Fibroblast of lung (primary cell): ENCODE data around the gene C12orf43.

Source experiments
- EZH2 ChIP-seq: IDR thresholded peaks from 2 replicates; pipeline ENCODE4 v1.5.1; 2012; ENCODE audit warnings: low read length, control low read depth, mild to moderate bottlenecking; ENCODE audit errors: missing control alignments
- TF ChIP-seq, protein P1 (sequence below), 2 donors: IDR thresholded peaks in 1 of 2; conservative IDR thresholded peaks in 1 of 2; 1 replicate in 1 of 2; 2 replicates in 1 of 2; pipeline ENCODE4 v1.5.1; 2011 to 2012; ENCODE audit warnings: low read length in 2 of 2, control low read depth in 1 of 2, inconsistent platforms in 1 of 2, low read depth in 1 of 2, mild to moderate bottlenecking in 1 of 2

GRCh38 chr12:120950807-120951206, 65.5 kb downstream of the C12orf43 start:
- TF ChIP-seq, protein P1, sequence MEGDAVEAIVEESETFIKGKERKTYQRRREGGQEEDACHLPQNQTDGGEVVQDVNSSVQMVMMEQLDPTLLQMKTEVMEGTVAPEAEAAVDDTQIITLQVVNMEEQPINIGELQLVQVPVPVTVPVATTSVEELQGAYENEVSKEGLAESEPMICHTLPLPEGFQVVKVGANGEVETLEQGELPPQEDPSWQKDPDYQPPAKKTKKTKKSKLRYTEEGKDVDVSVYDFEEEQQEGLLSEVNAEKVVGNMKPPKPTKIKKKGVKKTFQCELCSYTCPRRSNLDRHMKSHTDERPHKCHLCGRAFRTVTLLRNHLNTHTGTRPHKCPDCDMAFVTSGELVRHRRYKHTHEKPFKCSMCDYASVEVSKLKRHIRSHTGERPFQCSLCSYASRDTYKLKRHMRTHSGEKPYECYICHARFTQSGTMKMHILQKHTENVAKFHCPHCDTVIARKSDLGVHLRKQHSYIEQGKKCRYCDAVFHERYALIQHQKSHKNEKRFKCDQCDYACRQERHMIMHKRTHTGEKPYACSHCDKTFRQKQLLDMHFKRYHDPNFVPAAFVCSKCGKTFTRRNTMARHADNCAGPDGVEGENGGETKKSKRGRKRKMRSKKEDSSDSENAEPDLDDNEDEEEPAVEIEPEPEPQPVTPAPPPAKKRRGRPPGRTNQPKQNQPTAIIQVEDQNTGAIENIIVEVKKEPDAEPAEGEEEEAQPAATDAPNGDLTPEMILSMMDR (conservative IDR thresholded peaks at IDR 0.05 in 1 of 2, IDR thresholded peaks at IDR 0.05 in 1 of 2; ENCODE audit: low read depth in 1 of 2, low read length in 2 of 2): no peak
- no peak for TF ChIP-seq EZH2
